T-helper 1 cell treated with Interleukin-12 subunit alpha and Interleukin-12 subunit beta and Interleukin-4 antibody, amounts not matched to agents 30 ng/mL and 1 ng/mL, for 36 hours (primary cell): ENCODE results near the gene B3GNT7. TPM values are rescaled to one million over a fixed set of nuclear protein-coding genes. Genes with fewer than 3 reads are reported as not detected.
"Not testable (repeated sequence)": the region's sequence is repeated elsewhere in the genome, so short reads cannot be mapped to it uniquely, and the experiment has no call there.

Experiments used
- intact Hi-C: fragments of 100-400 bp; cut with micrococcal nuclease; formaldehyde crosslinking; loops from one replicate; pipeline ENCODE4 v1.15.1; 2024
- total RNA-seq: library from RNA; stranded (reverse); gene quantifications from 2 replicates; pipeline ENCODE4 v1.2.3, GENCODE V29; 2022

B3GNT7 gene
- total RNA-seq = not detected in 2 replicates

- intact Hi-C loops = no loop called here
Observed at GRCh38 chr2:231395188-231396057, at the start of gene B3GNT7. B3GNT7 (plus strand) TSS chr2:231395710; CDS start chr2:231395804, 94 bp downstream.

- intact Hi-C loops = no loop called here
Observed at GRCh38 chr2:231347081-231347480, 48.4 kb upstream of the B3GNT7 start.

- intact Hi-C loops = no loop called here
Observed at GRCh38 chr2:231347638-231348037, 47.9 kb upstream of the B3GNT7 start.

- intact Hi-C loops = no loop called here
Observed at GRCh38 chr2:231348173-231348572, 47.3 kb upstream of the B3GNT7 start.

GRCh38 chr2:231348704-231349373 lies 46.7 kb upstream of the B3GNT7 start:
- intact Hi-C loops = no loop called here

GRCh38 chr2:231349374-231349735 lies 46.2 kb upstream of the B3GNT7 start:
- intact Hi-C loops = not testable (repeated sequence)

GRCh38 chr2:231351648-231352047 lies 43.9 kb upstream of the B3GNT7 start:
- intact Hi-C loops = no loop called here

GRCh38 chr2:231353469-231353868 lies 42.0 kb upstream of the B3GNT7 start:
- intact Hi-C loops = no loop called here

- intact Hi-C loops = no loop called here
Observed at GRCh38 chr2:231355508-231356465, 39.7 kb upstream of the B3GNT7 start.

GRCh38 chr2:231356466-231356844 lies 39.1 kb upstream of the B3GNT7 start:
- intact Hi-C loops = no loop called here

- intact Hi-C loops = no loop called here
Observed at GRCh38 chr2:231357048-231357447, 38.5 kb upstream of the B3GNT7 start.

GRCh38 chr2:231357931-231358330 lies 37.6 kb upstream of the B3GNT7 start:
- intact Hi-C loops = no loop called here

- intact Hi-C loops = no loop called here
Observed at GRCh38 chr2:231359441-231359840, 36.1 kb upstream of the B3GNT7 start.

- intact Hi-C loops = no loop called here
Observed at GRCh38 chr2:231359948-231360347, 35.6 kb upstream of the B3GNT7 start.

GRCh38 chr2:231360401-231360800 lies 35.1 kb upstream of the B3GNT7 start:
- intact Hi-C loops = no loop called here

- intact Hi-C loops = no loop called here
Observed at GRCh38 chr2:231360881-231361371, 34.6 kb upstream of the B3GNT7 start.

GRCh38 chr2:231361701-231362554 lies 33.6 kb upstream of the B3GNT7 start:
- intact Hi-C loops = no loop called here

- intact Hi-C loops = no loop called here
Observed at GRCh38 chr2:231362555-231363184, 32.8 kb upstream of the B3GNT7 start.

- intact Hi-C loops = no loop called here
Observed at GRCh38 chr2:231364061-231364460, 31.4 kb upstream of the B3GNT7 start.
